ENCODE data around the gene CHKA.

CHKA gene

DNA sequence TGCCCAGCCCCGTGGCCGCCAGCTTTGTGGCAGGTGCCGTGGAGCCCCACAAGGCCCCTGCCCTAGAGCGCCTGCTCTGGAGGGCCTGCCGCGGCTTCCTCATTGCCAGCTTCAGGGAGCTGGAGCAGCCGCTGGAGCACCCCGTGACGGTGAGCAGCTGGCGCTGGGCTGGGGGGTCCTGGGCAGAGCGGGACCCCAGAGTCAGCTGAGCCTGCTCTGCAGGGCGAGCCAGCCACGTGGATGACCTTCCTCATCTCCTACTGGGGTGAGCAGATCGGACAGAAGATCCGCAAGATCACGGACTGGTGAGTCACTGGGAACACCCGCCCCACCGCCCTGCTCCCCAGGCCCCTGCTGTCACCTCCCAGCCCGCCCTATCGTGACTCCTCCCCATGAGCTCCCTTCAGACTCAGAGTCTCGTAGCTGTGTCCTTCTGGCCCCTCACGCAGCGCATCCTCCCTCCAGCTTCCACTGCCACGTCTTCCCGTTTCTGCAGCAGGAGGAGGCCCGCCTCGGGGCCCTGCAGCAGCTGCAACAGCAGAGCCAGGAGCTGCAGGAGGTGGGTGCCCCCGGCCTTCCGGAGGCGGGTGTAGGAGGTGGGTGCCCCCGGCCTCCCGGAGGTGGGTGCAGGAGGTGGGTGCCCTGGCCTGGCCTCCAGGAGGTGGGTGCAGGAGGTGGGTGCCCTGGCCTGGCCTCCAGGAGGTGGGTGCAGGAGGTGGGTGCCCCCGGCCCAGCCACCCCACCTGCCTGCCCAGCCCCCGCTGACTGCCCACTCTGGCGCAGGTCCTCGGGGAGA is 77.6 kb downstream of the CHKA start:
- no peak for DNase-seq

DNA sequence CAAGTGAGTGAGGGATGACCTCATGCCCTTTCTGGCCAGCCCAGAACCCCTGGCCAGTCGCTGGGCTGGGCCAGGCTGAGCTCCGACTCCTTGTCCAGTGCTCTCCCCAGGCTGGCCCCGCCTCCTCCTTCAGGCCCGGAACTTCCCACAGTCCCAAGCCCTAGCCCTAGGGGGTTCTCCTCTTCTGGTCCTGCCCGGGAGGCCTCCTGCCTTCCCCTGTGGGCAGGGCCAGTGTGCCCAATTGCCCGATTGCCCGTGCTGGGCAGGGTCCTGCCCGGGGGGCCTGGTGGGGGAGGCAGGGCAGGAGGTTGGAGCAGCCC is 78.2 kb downstream of the CHKA start:
- DNase-seq, result no peak

DNA sequence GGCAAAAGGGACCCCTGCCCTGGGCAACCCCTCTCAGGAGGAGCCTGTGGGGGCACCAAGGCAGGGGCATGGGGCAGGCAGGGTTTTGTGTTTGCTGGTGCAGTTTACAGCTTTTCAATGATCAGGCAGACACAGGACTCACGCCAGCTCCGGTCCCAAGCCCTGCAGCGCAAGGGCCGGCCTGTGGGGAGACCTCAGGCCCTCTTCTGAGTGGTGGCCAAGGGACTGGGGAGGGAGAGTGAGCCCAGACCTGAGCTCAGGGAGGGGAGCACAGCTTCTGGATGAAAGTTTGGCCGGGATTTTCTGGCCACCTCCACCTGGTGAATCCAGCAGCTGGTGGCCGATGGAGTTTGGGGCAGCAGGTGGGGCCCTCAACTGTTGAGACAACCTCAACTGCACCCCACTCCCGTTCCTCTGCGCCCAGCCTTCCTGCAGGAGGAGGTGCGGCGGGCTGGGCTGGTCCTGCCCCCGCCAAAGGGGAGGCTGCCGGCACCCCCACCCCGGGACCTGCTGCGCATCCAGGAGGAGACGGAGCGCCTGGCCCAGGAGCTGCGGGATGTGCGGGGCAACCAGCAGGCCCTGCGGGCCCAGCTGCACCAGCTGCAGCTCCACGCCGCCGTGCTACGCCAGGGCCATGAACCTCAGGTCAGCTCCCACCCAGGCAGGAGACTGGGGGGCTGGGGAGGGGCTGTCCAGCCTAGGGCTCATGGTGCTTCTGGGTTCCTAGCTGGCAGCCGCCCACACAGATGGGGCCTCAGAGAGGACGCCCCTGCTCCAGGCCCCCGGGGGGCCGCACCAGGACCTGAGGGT is 78.8 kb downstream of the CHKA start:
- DNase-seq, result no peak

DNA sequence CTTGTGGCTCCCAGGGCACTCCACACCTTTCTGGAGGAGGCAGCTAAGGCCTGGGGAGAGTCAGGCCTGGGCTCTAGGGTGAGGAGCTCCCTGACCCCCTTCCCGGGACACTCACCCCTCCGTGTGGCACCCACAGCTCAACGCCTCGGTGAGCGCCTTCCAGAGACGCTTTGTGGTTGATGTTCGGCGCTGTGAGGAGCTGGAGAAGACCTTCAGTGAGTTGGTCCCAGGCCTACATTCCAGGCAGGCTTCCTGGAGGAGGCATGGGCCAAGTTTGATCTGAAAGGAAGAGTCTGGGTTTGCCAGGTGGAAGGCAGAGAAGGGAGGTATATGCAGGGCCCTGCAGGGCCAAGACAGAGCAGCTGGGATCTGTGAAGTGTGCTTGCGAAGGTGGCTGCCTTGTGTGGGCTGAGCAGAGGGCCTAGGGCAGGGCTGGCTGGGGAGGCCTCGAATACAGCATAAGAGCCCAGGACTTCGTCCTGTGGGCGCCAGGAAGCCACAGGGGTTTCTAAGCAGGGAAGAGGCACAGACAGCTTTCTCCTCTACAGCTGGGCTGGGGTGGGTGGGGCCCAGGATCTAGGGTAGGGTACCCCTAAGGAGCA is 79.5 kb downstream of the CHKA start:
- no peak for DNase-seq

DNA sequence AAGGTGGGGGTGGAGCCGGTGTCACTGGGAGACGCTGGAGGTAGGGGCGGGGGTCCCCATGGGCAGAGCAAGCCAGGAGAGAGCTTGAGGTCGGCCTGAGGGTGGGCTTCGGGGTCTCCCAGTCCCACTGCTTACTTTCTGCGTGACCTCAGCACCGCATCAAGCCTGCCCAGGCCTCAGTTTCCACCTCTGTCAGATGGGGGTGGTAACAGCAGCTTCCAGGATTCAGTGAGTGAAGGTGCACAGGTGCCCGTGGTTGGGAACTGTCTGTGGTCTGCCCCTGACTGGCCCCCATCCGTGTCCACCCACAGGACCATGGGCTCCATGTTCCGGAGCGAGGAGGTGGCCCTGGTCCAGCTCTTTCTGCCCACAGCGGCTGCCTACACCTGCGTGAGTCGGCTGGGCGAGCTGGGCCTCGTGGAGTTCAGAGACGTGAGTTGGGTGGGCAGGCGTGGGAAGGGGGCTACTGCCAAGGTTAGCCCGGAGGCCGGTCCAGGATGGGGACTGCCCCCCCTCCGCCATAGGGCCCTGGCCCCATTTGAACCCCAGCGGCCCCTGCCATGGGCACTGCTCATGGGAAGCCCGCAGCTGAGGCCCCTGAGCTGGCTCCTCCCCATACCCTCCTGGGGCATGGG is 80.1 kb downstream of the CHKA start:
- no peak for DNase-seq

DNA sequence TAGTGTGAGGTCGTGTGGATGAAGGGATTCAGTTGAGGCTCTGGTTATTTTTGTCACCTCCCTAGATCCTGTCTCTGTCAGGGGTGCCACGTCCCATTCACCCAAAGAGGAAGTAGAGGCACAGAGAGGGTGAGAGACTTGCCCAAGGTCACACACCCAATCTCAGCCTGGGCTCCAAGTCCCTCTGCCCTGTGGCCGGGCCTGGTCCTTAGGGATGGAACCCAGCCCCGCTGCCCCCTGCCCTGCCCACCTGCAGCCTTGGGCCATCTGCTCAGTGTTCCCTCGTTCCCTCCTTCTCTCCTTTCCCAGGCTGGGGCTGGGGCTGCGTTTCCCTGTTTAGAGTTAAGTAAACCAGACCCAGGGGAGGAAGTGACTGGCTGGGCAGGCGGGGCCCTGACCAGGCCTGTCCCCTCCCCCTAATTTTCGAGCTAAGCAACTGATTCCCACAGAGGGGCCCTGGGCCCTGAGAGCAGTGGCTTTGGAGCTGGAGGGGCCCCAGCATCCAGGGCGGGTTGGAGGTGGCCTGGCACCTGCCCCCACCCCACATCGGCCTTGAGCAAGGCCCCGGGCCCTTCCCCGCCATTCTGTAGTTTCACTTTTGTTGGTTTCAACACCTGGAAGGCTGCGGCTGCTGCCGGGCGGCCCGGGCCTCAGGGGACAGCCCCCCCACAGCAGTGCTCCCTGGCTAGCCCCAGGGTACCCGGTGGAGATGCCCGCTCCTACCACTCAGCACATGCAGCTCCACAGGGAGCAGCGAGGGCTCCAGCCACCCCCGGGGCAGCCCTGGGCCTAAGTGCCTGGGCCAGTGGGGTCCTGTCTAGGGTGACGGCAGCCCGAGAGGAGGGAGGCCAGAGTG is 80.9 kb downstream of the CHKA start:
- peak; percentile 23 for DNase-seq

DNA sequence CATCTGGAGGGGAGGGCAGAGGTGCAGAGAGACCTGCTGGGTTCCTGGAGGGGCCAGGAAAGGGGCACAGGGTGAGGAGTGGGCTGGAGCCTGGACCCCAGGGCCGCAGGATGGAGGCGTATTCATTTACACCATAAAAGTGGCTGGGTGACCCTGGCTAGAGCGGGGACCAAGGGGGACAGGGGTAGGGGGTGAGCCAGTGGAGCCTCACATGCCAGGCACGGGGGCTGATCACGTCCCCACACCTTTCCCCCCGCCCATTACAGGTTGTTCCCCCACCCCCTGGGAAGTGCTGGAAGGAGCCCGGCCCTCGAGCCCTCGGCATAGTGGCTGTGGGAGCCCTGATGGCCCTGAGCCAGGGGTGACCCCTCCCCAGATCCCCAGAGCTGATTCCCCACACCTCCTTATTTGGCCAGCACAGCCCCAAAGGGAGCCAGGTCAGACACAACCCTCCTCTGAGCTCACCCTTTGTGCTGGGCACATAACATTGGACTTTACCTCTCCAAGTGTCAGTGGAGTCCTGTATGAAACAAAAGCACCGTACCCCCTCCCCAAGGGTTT is 81.6 kb downstream of the CHKA start:
- DNase-seq, result no peak

DNA sequence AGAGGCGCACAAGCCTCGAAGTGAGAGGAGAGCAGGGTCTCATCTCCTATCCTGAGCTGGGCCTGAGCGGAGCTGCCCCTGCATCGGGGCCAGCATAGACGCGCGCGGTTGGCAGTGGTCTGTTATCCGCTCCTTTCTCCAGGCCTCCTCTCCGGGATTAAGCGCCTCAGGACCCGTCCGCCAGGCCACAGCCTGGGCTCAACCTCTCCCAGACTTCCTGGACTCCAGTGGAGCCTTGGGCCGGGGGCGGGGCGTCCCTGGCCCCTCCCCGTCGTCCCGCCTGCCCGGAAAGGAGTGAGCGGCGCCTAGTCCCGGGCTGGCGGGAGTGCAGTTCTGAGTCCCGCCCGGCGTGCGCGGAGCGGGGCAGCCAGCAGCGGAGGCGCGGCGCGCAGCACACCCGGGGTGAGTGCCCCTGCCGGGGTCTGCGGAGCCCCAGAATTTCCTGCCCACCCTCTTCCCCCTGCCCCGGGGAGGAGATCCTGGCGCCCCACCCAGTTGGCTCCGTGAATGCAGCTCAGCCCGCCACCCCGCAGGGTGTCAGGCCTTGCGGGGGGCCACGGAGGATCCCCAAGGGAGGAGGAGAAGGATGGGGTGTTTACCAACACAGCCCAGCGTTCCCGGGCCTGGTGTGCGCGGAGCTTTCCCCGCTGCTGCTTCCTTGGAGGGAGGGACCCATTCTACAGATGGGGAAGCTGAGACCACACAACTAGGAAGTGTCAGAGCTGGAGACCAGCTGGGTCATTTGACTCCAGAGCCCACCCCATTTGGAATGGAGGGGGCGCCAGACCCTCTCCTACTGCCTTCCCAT is 82.3 kb downstream of the CHKA start, which contains the start of gene TCIRG1:
Gene TCIRG1, plus strand, starts transcription at position 308 of the 808 bp plus-strand sequence. CDS start 2,247 bp downstream, outside the sequence.
- DNase-seq, result peak; percentile 83

DNA sequence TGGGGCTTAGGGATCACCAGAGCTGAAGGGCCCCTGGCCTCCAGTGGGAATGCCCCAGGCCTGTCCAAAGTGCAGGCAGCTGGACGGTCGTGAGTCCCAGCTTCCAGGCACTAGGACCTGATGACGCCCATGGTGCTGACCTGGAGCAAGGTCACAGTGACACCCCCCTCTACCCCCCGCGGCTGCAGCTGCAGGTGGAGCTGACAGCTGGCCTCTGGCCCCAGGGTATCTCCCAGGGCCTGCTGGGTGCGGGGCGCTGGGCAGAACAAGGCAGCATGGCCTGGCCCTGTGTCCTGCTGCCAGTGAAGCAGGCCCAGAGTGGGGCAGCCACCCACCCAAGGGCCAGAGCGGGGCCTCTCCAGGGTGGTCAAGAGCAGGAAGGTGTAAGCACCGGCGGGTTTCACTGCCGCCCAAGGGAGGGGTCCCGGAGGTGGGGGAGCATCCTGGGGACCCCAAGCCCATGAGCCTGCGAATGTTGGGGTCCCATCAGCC is 82.9 kb downstream of the CHKA start:
- no peak for DNase-seq

DNA sequence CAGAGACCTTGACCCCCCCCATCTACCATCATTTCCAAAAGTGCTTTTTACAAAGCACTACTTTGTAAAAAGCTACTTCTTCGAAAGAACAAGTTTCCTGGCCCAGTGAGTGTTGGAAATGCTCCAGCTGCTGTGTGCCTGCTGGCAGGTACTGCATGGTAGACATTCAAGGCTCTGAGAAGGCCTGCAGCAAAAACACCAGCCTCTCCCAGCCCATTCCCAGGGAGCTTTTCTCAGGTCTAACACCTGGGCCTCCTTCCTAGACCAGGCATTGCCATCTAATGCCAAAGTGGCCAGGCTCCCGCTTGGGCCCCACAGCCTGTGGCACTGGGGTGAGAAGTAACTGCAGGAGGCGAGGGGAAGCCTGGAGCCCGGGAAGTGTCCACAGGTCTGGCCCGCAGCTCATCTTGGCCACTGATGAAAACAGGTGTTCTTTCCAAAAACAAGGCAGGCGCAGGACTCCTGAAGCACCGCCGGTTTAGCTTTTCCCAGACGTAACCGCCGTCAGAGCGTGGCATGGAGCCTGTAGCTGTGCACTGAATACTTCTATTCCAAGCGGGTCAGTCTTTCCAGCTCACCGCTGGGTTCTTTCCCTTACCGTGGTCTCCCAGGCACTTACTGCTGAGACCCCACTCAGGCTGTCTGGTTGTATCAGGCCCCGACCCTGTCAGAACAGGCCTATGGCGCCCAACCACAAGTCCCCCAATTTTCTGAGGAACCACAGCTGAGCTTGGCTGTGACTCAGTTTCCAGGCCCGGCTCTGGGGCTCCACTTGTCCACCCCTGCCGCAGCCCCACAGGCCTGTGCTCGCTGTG is 83.6 kb downstream of the CHKA start:
- DNase-seq, result no peak

DNA sequence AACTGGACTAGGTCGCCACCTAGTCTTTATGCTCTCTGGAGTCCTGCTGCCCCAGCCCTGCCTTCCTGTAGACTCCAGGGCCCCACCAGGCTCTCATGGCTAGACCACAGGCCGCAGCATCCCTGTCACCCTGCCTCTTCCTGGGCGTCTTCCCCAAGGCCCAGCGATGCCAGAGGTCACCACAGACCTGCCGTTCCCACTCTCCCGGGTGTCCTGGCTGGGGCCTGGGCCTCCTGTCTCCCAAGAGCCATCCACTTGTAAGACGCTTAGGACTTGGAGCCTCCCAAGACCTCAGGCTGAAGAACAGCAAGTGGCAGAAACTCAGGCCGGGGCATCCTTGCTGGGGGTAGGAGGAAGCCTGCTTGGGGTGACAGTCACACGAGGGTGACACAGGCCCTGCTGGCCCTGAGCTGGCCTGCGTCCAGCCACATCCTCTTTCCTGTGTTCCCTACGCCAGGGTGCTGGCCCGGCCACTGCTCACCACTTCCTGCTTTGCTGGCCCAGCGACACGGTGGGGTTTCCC is 84.4 kb downstream of the CHKA start:
- DNase-seq, result no peak

DNA sequence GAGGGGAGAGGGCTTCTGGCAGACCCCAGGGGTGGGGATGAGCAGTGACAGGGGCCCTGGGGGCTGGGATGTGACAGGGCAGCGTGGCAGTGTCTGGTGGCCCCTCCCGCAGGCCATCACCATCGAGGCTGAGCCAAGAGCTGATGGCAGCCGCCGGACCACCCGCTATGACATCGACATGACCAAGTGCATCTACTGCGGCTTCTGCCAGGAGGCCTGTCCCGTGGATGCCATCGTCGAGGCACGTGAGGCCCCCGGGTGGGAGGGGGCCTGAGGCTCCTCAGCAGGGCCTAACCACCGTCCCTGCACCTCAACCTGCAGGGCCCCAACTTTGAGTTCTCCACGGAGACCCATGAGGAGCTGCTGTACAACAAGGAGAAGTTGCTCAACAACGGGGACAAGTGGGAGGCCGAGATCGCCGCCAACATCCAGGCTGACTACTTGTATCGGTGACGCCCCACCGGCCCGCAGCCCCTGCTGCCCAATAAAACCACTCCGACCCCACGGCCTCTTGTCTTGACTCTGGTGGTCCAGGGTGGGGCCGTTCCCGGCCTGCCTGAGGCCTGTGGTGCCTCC is 85.0 kb downstream of the CHKA start:
- DNase-seq, result no peak

DNA sequence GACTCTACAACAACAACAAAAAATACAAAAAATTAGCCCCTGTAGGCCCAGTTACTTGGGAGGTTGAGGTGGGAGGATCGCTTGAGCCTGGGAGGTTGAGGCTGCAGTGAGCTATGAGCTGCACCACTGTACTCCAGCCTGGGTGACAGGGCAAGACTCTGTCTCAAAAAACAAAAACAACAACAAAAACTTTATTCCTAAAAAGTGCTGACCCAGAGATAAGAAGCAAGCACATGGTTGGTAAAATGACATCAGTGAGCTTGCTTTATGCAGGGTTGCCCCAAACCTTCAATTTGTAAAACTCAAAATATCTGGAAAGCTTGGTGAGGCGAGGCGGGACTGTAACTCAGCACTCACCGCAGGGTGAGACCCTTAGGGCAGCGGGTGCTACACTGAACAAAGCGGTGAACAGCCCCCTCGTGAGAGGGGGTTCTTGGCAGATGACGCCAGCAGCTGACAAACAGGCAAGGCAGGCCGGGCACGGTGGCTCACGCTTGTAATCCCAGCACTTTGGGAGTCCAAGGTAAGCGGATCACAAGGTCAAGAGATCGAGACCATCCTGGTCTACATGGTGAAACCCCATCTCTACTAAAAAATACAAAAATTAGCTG is 85.8 kb downstream of the CHKA start:
- DNase-seq, result no peak

DNA sequence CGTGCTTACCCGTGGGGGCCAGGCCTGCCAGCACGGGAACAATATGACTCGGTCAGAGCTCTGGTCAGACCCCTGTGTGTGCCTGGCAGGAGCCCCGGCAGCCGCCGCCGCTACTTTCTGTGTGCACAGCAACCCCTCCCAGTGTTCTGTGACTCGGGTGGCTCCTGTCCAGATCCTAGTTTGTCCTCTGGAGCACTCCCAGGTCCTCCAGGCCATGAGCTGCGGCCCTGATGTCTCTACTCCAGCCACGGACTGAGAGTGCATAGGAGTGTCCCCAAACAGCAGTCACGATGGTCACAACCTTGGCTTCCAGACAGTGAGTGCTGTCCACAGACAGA is 87.5 kb downstream of the CHKA start:
- DNase-seq, result no peak

DNA sequence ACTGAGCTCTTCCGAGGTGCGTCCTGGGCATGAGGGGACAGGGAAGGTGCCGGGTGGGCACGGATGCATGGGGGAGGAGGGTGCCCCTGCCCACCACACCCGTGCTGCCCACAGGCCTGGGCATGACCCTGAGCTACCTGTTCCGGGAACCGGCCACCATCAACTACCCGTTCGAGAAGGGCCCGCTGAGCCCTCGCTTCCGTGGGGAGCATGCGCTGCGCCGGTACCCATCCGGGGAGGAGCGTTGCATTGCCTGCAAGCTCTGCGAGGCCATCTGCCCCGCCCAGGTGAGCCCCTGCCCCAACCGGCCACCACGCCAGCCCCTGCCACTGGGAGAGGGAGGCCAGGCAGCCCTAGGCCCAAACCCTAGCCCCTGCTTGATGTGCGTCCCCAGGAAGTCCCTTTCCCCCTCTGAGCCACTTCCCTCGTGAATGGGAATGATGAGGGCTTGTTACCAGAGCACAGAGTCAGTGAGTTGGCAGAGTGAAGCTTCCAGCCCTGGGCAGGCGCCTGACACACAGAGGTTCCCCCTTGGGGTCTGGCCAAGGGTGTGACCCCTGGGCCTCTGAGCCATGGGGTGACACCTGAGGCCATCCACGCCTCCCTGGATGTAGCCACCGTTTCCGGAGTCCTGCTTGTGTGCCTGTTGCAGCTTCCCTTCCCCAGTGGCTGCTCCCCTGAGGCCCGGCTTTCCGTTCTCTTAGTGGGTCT is 88.0 kb downstream of the CHKA start:
- DNase-seq, result no peak

DNA sequence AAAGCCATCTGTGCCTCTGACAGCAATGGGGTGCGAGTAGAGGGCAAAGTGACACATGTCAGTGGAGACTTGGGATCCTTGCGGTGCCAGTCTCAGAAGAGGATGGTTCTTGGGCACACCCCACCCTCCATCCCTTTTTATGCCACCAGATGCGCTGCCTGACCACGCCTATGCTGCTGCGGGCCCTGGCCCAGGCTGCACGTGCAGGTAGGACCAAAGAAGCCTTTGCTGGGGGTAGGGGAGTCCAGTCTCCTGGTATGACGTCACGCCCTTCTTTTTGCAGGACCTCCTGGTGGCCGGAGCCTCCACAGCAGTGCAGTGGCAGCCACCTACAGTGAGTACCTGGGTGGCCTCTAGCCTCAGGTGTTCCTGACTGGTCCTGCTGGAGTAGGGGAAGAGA is 89.2 kb downstream of the CHKA start:
- DNase-seq, result no peak

DNA sequence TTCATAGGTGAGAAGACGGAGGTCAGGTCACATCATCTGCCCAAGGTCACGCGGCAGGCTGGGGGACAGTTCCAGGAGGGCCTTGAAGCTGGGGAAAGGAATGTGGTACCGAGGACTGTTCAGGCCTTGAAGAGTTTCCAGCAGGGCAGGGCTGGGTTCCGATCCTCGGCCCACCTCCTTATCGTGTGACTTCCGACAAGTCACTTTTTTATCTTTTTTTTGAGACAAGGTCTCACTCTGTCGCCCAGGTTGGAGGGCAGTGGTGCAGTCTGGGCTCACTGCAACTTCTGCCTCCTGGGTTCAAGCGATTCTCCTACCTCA is 90.1 kb downstream of the CHKA start:
- no peak for DNase-seq

DNA sequence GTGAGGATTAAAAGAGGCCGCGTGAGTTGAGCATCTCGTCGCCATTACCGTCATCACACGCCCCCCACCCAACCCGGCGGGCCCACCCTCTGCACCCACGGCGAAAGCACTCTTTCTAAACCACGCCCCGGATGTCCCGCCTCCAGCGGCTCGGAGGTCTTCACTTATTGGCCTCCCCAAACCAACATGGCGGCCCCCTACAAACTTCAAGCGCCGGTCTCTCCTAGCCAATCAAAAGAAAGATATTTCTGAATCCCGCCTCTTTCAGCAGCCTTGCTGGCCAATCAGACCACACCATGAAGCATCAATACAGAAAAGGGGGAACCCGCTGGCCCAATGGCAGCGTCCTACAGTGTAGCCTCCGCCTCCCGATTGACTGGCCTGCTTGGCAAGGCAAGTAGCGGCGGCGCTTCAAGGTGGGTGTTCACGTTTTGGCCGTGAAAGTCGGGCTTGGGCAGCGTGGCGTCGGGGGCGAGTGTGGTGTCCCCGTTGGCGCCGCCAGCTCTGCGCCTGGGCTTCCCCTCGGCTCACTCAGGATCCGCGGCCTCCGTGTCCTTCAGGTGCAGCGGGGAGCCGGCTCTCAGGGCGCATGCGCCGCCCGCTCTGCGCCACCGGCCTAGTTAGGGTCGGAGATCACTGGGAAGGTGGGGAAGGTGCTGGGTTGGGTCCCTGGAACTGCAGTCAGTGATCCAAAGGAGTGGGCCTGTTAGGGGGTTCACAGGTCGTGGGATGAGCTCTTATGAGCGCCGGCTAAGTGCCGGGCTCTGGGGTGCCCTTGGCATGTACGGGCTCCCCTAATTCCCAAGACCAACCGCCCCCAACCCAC is 90.7 kb downstream of the CHKA start, which contains the start of gene NDUFS8:
Gene NDUFS8, plus strand, starts transcription at position 364 of the 826 bp plus-strand sequence. CDS start 1,471 bp downstream, outside the sequence.
- peak; percentile 97 for DNase-seq

Data from NCI-H226 (cell line).